ENCODE measurements around the gene SCAF11. TPM values are rescaled to one million over a fixed set of nuclear protein-coding genes. Genes with fewer than 3 reads are reported as not detected.
"Not testable (repeated sequence)": the region's sequence is repeated elsewhere in the genome, so short reads cannot be mapped to it uniquely, and the experiment has no call there.

SCAF11 gene
- total RNA-seq, 1 experiment from 2014 or later: 121 TPM

GRCh38 chr12:46024099-46024498 is 33.7 kb upstream of the SCAF11 start:
- Histone ChIP-seq H3K36me3 (ENCODE audit: insufficient read depth, low read length, poor library complexity, severe bottlenecking) (no peaks in the 10 kb centered on the region), H3K27me3 (replicated peaks; ENCODE audit: insufficient read depth, low read depth, low read length, poor library complexity) (no peaks in the 10 kb centered on the region), H3K27ac (ENCODE audit: low read depth, low read length, poor library complexity, severe bottlenecking) (no peak overlapping the region), H3K9me3 (ENCODE audit: low read depth, low read length, poor library complexity, severe bottlenecking) (peaks cover 28% of the 10 kb centered on the region), H3K4me1 (ENCODE audit: insufficient read depth, low read length, poor library complexity, severe bottlenecking) (no peaks in the 10 kb centered on the region), H3K4me3 (ENCODE audit: low read depth, low read length, poor library complexity, severe bottlenecking) (no peak overlapping the region)
- ChIA-PET CTCF (no interaction called here), POLR2A (ENCODE audit: low non-redundant PET) (interaction anchor here (0.6 kb wide), 1 partner anchor 216 kb away, joined by 4 read pairs; no protein-coding TSS in a partner anchor)
- no peak for DNase-seq (ENCODE audit: low spot score)
- no TSS peak for BruUV-seq (replicated peaks)
- intact Hi-C loops (cut with micrococcal nuclease; ENCODE audit: unreplicated experiment): no loop called here
- TF ChIP-seq EZH2 (IDR thresholded peaks at IDR 0.05; ENCODE audit: borderline replicate concordance, low read depth, low read length, poor library complexity, severe bottlenecking) (no peak), CTCF (conservative IDR thresholded peaks at IDR 0.05; ENCODE audit: low read depth, low read length) (no peak)

GRCh38 chr12:46020768-46021167 is 30.4 kb upstream of the SCAF11 start:
- ChIA-PET POLR2A (ENCODE audit: low non-redundant PET) (no interaction called here), CTCF (no interaction called here)
- Histone ChIP-seq H3K4me3 (ENCODE audit: low read depth, low read length, poor library complexity, severe bottlenecking) (no peak overlapping the region), H3K9me3 (ENCODE audit: low read depth, low read length, poor library complexity, severe bottlenecking) (peaks cover 9% of the 10 kb centered on the region), H3K4me1 (ENCODE audit: insufficient read depth, low read length, poor library complexity, severe bottlenecking) (no peaks in the 10 kb centered on the region), H3K27ac (ENCODE audit: low read depth, low read length, poor library complexity, severe bottlenecking) (no peak overlapping the region), H3K27me3 (replicated peaks; ENCODE audit: insufficient read depth, low read depth, low read length, poor library complexity) (no peaks in the 10 kb centered on the region), H3K36me3 (ENCODE audit: insufficient read depth, low read length, poor library complexity, severe bottlenecking) (no peaks in the 10 kb centered on the region)
- DNase-seq (ENCODE audit: low spot score): no peak
- no TSS peak for BruUV-seq (replicated peaks)
- intact Hi-C loops (cut with micrococcal nuclease; ENCODE audit: unreplicated experiment): no loop called here
- TF ChIP-seq EZH2 (IDR thresholded peaks at IDR 0.05; ENCODE audit: borderline replicate concordance, low read depth, low read length, poor library complexity, severe bottlenecking) (no peak), CTCF (conservative IDR thresholded peaks at IDR 0.05; ENCODE audit: low read depth, low read length) (no peak)

- DNase-seq (ENCODE audit: low spot score); H3K36me3 ChIP-seq (ENCODE audit: insufficient read depth, low read length, poor library complexity, severe bottlenecking); H3K4me1 ChIP-seq (ENCODE audit: insufficient read depth, low read length, poor library complexity, severe bottlenecking); CTCF ChIA-PET; POLR2A ChIA-PET (ENCODE audit: low non-redundant PET); H3K4me3 ChIP-seq (ENCODE audit: low read depth, low read length, poor library complexity, severe bottlenecking); intact Hi-C loops (cut with micrococcal nuclease; ENCODE audit: unreplicated experiment); H3K27me3 ChIP-seq (replicated peaks; ENCODE audit: insufficient read depth, low read depth, low read length, poor library complexity); H3K27ac ChIP-seq (ENCODE audit: low read depth, low read length, poor library complexity, severe bottlenecking); H3K9me3 ChIP-seq (ENCODE audit: low read depth, low read length, poor library complexity, severe bottlenecking); BruUV-seq (replicated peaks): not testable (repeated sequence)
Observed at GRCh38 chr12:46018712-46019111, 28.3 kb upstream of the SCAF11 start.

- CTCF ChIA-PET; H3K9me3 ChIP-seq (ENCODE audit: low read depth, low read length, poor library complexity, severe bottlenecking); H3K4me1 ChIP-seq (ENCODE audit: insufficient read depth, low read length, poor library complexity, severe bottlenecking); intact Hi-C loops (cut with micrococcal nuclease; ENCODE audit: unreplicated experiment); BruUV-seq (replicated peaks); DNase-seq (ENCODE audit: low spot score); H3K36me3 ChIP-seq (ENCODE audit: insufficient read depth, low read length, poor library complexity, severe bottlenecking); H3K27me3 ChIP-seq (replicated peaks; ENCODE audit: insufficient read depth, low read depth, low read length, poor library complexity); POLR2A ChIA-PET (ENCODE audit: low non-redundant PET); H3K4me3 ChIP-seq (ENCODE audit: low read depth, low read length, poor library complexity, severe bottlenecking); H3K27ac ChIP-seq (ENCODE audit: low read depth, low read length, poor library complexity, severe bottlenecking): not testable (repeated sequence)
Observed at GRCh38 chr12:46017866-46018375, 27.5 kb upstream of the SCAF11 start.
